CD4-positive, alpha-beta T cell (primary cell): Measurements from ENCODE around the gene RPS14. TPM values are rescaled to one million over a fixed set of nuclear protein-coding genes. Genes with fewer than 3 reads are reported as not detected.
A peak's percentile ranks its signal among the peaks of the same experiment; 100 is the strongest.

Source experiments
- ATAC-seq: fragments of 200-7000 bp; cut with Tn5 transposase; one replicate; pipeline ENCODE4 v1.10.0; 2022; ENCODE audit warnings: mild to moderate bottlenecking; ENCODE audit not compliant: poor library complexity
- CTCF ChIA-PET: fragments of 350-600 bp; sonication (Branson Sonifier 250); formaldehyde crosslinking; loops from one replicate; lab custom pipeline; 2021; ENCODE audit warnings: antibody characterized with exemption, inconsistent platforms; lab: Charles Lee
- POLR2A ChIA-PET: fragments of 350-600 bp; sonication (Branson Sonifier 250); formaldehyde crosslinking; loops from one replicate; lab custom pipeline; 2021; ENCODE audit warnings: antibody characterized with exemption, inconsistent platforms; lab: Charles Lee
- DNase-seq, 14 experiments: peaks; one replicate each; pipeline ENCODE4 v3.0.0-alpha.2; 2013 to 2020; ENCODE audit warnings: mixed read lengths in 2 of 14
- H3K27ac ChIP-seq, 2 donors: one replicate each; pipeline versions ENCODE4 v1.5.1 to v1.7.0; 2013; ENCODE audit warnings: low read length in 2 of 2, low read depth in 1 of 2, mild to moderate bottlenecking in 1 of 2
- H3K27me3 ChIP-seq, 2 experiments: 1 replicate in 1 of 2; 2 replicates in 1 of 2; pipeline versions ENCODE4 v1.6.1 to v1.7.0; 2013; ENCODE audit warnings: low read length in 2 of 2, control low read depth in 1 of 2, mild to moderate bottlenecking in 1 of 2, moderate library complexity in 1 of 2; ENCODE audit not compliant: insufficient read depth in 2 of 2, control insufficient read depth in 1 of 2
- H3K36me3 ChIP-seq: one replicate; pipeline ENCODE4 v1.6.1; 2013; ENCODE audit warnings: low read length, control low read depth; ENCODE audit not compliant: insufficient read depth
- H3K4me1 ChIP-seq: one replicate; pipeline ENCODE4 v1.6.1; 2013; ENCODE audit warnings: low read length, control low read depth; ENCODE audit not compliant: insufficient read depth
- H3K4me3 ChIP-seq: one replicate; pipeline ENCODE4 v1.5.1; 2013; ENCODE audit warnings: mild to moderate bottlenecking, low read length, moderate library complexity
- H3K9me3 ChIP-seq, 2 experiments: 1 replicate in 1 of 2; 2 replicates in 1 of 2; pipeline versions ENCODE4 v1.6.1 to v1.7.0; 2013; ENCODE audit warnings: low read length in 2 of 2, mild to moderate bottlenecking in 2 of 2, control low read depth in 1 of 2, moderate library complexity in 1 of 2; ENCODE audit not compliant: control insufficient read depth in 1 of 2, insufficient read depth in 1 of 2
- H3K27ac Mint-ChIP-seq: one replicate; pipeline ENCODE4 v1.8.0; 2020; ENCODE audit warnings: mixed read lengths
- H3K27me3 Mint-ChIP-seq: one replicate; pipeline ENCODE4 v1.8.0; 2021; ENCODE audit warnings: mixed read lengths
- H3K36me3 Mint-ChIP-seq: one replicate; pipeline ENCODE4 v1.8.0; 2021; ENCODE audit warnings: low read depth, mixed read lengths
- H3K4me1 Mint-ChIP-seq: one replicate; pipeline ENCODE4 v1.8.0; 2021; ENCODE audit warnings: low read depth, mixed read lengths
- H3K4me3 Mint-ChIP-seq: one replicate; pipeline ENCODE4 v1.8.0; 2020; ENCODE audit warnings: mild to moderate bottlenecking, mixed read lengths
- H3K9me3 Mint-ChIP-seq: one replicate; pipeline ENCODE4 v1.8.0; 2020; ENCODE audit warnings: mixed read lengths
- CTCF ChIP-seq: fragments of 200-600 bp; IDR thresholded peaks from one replicate; pipeline ENCODE4 v1.8.0; 2022; ENCODE audit warnings: antibody characterized with exemption, mild to moderate bottlenecking
- intact Hi-C, 2 experiments: fragments of 100-400 bp; cut with DNase I in 1 of 2; cut with micrococcal nuclease in 1 of 2; formaldehyde crosslinking; loops; one replicate each; pipeline versions ENCODE4 v1.15.1 to v1.9.0; 2023 to 2025; cut with DNase I, micrococcal nuclease
- total RNA-seq, 174 experiments: library from RNA in 2 of 174; stranded (reverse) in 2 of 174; gene quantifications; one replicate each; pipeline ENCODE4 v1.2.3 and lab custom pipeline; 2021 to 2026

RPS14 gene
- total RNA-seq, 2 experiments from 2014 or later: 5,224 to 5,317 TPM

- Mint-ChIP-seq H3K4me3 (no peak overlapping the region), H3K4me1 (no peaks in the 10 kb centered on the region), H3K27me3 (no peaks in the 10 kb centered on the region), H3K36me3 (peaks cover 95% of the 10 kb centered on the region), H3K27ac (no peak overlapping the region), H3K9me3 (no peaks in the 10 kb centered on the region)
- ChIA-PET POLR2A (no interaction called here), CTCF (interaction anchor here (1.9 to 2.5 kb wide), 2 partner anchors 22 to 41 kb away, joined by 4 to 13 read pairs; no protein-coding TSS in a partner anchor)
- H3K27me3 ChIP-seq: no peaks in the 10 kb centered on the region
- DNase-seq: peak in 1 of 14 experiments; percentile 15
- H3K4me1 ChIP-seq: no peaks in the 10 kb centered on the region
- no peak for TF ChIP-seq CTCF
- H3K27ac ChIP-seq: no peak overlapping the region
- H3K9me3 ChIP-seq: no peaks in the 10 kb centered on the region
- intact Hi-C loops: no loop called here
- H3K36me3 ChIP-seq: peaks cover 90% of the 10 kb centered on the region
- H3K4me3 ChIP-seq: no peak overlapping the region
- no peak for ATAC-seq
These were observed 54.4 kb downstream of the RPS14 start for GRCh38 chr5:150394912-150395687.

GRCh38 chr5:150394131-150394530, 55.4 kb downstream of the RPS14 start:
- H3K9me3 Mint-ChIP-seq: no peaks in the 10 kb centered on the region
- no peak overlapping the region for H3K27ac Mint-ChIP-seq
- intact Hi-C loops: no loop called here
- DNase-seq (peak in 2 of 14 experiments; percentile 45 to 55), ATAC-seq (no peak)
- Histone ChIP-seq H3K36me3 (peaks cover 90% of the 10 kb centered on the region), H3K27ac (no peak overlapping the region), H3K4me1 (no peaks in the 10 kb centered on the region), H3K9me3 (no peaks in the 10 kb centered on the region), H3K27me3 (no peaks in the 10 kb centered on the region), H3K4me3 (no peak overlapping the region)
- ChIA-PET POLR2A (no interaction called here), CTCF (interaction anchor here (2.5 kb wide), 1 partner anchor 42 kb away, joined by 13 read pairs; no protein-coding TSS in a partner anchor)
- no peak for TF ChIP-seq CTCF
- no peaks in the 10 kb centered on the region for H3K27me3 Mint-ChIP-seq
- H3K36me3 Mint-ChIP-seq: peaks cover 95% of the 10 kb centered on the region
- H3K4me3 Mint-ChIP-seq: no peak overlapping the region
- no peaks in the 10 kb centered on the region for H3K4me1 Mint-ChIP-seq

- H3K27ac Mint-ChIP-seq: peak overlapping the region; percentile 55
- H3K4me1 Mint-ChIP-seq: no peaks in the 10 kb centered on the region
- ChIA-PET POLR2A (no interaction called here), CTCF (no interaction called here)
- H3K9me3 Mint-ChIP-seq: no peaks in the 10 kb centered on the region
- no peak overlapping the region for H3K27ac ChIP-seq
- peaks cover 89% of the 10 kb centered on the region for H3K36me3 ChIP-seq
- DNase-seq: no peak
- no peak for TF ChIP-seq CTCF
- H3K36me3 Mint-ChIP-seq: peaks cover 95% of the 10 kb centered on the region
- H3K27me3 Mint-ChIP-seq: no peaks in the 10 kb centered on the region
- H3K4me3 ChIP-seq: no peak overlapping the region
- intact Hi-C loops: no loop called here
- no peaks in the 10 kb centered on the region for H3K9me3 ChIP-seq
- H3K4me1 ChIP-seq: no peaks in the 10 kb centered on the region
- no peak for ATAC-seq
- H3K4me3 Mint-ChIP-seq: no peak overlapping the region
- H3K27me3 ChIP-seq: no peaks in the 10 kb centered on the region
These were observed 56.4 kb downstream of the RPS14 start for GRCh38 chr5:150393096-150393645.
